SIG-M5 treated with dmso at 0.1 percent for 504 hours (cell line): ENCODE results near the gene GALR1.

Source experiments
- DNase-seq: peaks from one replicate; lab custom pipeline; 2025; ENCODE audit not compliant: unreplicated experiment; lab: John Stamatoyannopoulos, UW

Gene GALR1

DNA sequence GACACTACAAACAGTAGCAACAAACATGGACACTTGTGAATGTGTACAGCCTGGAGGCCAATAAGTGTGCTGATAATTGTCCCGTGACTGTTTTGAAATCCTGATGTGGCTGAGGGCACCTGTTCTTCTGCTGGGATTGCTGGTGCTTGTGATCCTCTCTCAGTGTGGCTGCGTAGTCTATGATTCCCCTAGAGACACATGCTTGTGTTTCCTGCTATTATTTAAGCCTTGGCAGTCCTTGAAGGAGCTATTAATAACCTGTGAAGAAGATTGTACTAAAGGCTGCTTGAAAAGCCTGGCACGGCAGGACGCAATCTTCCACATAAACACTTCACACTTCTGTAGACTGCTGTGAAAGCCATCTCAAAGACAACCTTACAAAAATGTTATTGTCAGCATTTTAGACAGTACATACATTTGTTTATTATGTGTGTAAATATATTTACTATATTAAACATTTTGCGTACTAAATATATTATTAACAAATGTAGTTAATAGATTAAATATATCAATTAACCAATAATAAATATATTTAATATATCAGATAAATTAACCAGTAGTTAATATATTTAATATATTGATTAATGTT is 71.4 kb downstream of the GALR1 start:
- DNase-seq: no peak

DNA sequence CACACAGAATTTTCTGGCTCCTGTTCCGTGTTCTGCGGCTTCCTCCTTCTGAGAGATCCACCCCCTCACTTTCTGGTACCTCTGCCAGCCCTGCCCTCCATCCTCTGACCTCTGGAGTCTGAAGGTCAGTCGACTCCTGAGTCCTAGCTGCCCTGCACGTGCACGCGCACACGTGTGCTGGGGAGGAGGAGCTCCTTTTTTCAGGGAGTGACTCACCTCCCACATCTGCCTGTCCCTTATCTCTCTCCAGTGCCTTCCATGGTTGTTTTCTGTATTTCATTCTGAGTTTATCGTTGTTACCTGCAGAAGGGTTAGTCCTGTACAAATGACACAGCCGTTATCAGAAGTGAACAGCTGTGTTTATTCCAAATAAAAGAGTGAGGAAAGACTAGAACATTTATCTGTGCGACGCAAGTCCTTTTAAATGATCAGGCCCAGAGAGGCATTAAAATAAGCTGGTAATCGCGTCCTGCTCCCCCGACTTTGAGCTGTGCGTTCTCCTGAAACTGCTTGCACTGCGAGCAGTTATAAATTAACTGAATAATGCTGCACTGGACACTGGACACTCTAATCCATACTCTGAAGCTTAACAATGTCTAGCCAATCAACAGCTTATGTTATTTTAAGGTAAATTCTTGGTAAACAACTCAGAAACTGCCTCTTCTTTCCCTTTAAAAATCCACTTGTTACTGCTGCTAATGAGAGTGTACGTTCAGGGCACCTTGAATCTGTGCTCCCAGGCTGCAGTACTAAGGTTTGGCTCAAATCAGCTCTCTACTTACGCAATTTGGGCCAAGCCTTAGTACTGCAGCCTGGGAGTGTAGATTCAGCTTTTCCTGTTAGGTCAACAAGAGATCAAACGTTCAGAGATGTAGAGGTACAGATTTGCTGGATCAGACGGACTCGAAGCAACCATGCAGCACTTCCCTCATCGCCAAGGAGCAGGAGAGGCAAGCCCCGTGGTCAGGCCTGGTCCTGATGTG is 72.5 kb downstream of the GALR1 start:
- DNase-seq: no peak

DNA sequence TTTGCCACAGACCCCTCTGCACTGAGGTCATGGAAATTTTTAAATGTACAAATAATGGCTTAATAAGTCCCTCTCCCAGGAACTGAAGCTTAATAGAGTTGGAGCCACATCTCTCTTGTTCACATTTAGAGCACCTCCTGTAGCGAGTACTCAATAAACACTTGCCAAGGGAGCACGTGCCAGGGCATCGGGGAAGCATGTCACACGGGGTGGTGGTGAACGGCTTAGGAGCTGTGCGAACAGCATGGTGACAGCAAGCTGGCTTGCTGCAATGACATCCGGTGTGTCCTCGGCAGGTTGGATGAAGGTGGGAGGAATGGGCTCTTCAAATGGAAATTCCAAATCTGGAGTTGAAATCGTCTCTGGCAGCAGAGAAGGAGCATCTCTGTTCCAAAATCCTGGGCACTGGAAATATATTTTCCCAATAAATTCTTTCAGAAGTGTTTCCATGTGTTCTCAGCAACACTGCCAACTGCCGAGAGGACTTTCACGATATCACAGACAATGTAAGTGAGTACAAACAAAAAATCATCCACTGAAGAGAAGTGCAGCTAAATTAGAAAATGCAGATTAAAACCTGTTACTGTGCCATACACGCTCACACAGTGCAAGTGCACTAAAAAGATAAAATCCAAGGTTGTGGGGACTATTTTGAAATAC is 74.1 kb downstream of the GALR1 start:
- DNase-seq: no peak
